Stimulated activated naive B cell treated with anti-CD40 and anti-IgM and Interleukin-4, amounts not matched to agents 10 μg/mL and 1 μg/mL and 100 μg/mL, for 72 hours (primary cell): ENCODE data around the gene YIF1A.

Experiments used
- ATAC-seq, 2 donors: fragments of 150-1000 bp; cut with Tn5 transposase; replicated peaks; 2 replicates each; pipeline ENCODE4 v1.10.0; 2021; ENCODE audit warnings: moderate library complexity in 1 of 2
- DNase-seq: peaks from one replicate; pipeline ENCODE4 v3.0.0; 2021
- H3K27ac Mint-ChIP-seq: one replicate; pipeline ENCODE4 v1.8.0; 2022; ENCODE audit warnings: mild to moderate bottlenecking, mixed read lengths
- H3K27me3 Mint-ChIP-seq, 2 donors: one replicate each; pipeline ENCODE4 v1.8.0; 2022; ENCODE audit warnings: mixed read lengths in 2 of 2
- H3K36me3 Mint-ChIP-seq, 2 donors: one replicate each; pipeline ENCODE4 v1.8.0; 2022; ENCODE audit warnings: mixed read lengths in 2 of 2, mild to moderate bottlenecking in 1 of 2
- H3K4me1 Mint-ChIP-seq, 2 donors: one replicate each; pipeline ENCODE4 v1.8.0; 2022; ENCODE audit warnings: mixed read lengths in 2 of 2, mild to moderate bottlenecking in 1 of 2
- H3K4me3 Mint-ChIP-seq, 2 donors: one replicate each; pipeline ENCODE4 v1.8.0; 2022; ENCODE audit warnings: mild to moderate bottlenecking in 2 of 2, mixed read lengths in 2 of 2, moderate library complexity in 1 of 2
- H3K9me3 Mint-ChIP-seq, 2 donors: one replicate each; pipeline ENCODE4 v1.8.0; 2022; ENCODE audit warnings: mixed read lengths in 2 of 2, mild to moderate bottlenecking in 1 of 2

Gene YIF1A

GRCh38 chr11:66317723-66318599, 29.0 kb upstream of the YIF1A start:
- Mint-ChIP-seq H3K4me1 (peaks cover 25 to 43% of the 10 kb centered on the region in 2 donors), H3K36me3 (no peaks in the 10 kb centered on the region), H3K27me3 (no peaks in the 10 kb centered on the region), H3K9me3 (no peaks in the 10 kb centered on the region), H3K4me3 (peak overlapping the region; percentile 71 to 74), H3K27ac (peak overlapping the region; percentile 90)
- DNase-seq: no peak
- ATAC-seq: peak; percentile 79 to 84

- Mint-ChIP-seq H3K27me3 (no peaks in the 10 kb centered on the region), H3K27ac (peak overlapping the region; percentile 86), H3K36me3 (no peaks in the 10 kb centered on the region), H3K4me1 (peaks cover 27 to 40% of the 10 kb centered on the region in 2 donors), H3K4me3 (peak overlapping the region; percentile 71 to 74), H3K9me3 (no peaks in the 10 kb centered on the region)
- peak; percentile 38 for ATAC-seq
- DNase-seq: no peak
Observed at GRCh38 chr11:66317322-66317722, 28.4 kb upstream of the YIF1A start.

GRCh38 chr11:66316849-66317251, 27.9 kb upstream of the YIF1A start, which contains the start of gene CD248:
Gene CD248, minus strand, starts transcription at chr11:66317044. Its CDS starts 17 bp downstream, at chr11:66317027.
- Mint-ChIP-seq H3K36me3 (no peaks in the 10 kb centered on the region), H3K27ac (peak within 1 kb of the TSS; percentile 90), H3K4me1 (peaks cover 29 to 40% of the 10 kb centered on the region in 2 donors), H3K9me3 (no peaks in the 10 kb centered on the region), H3K4me3 (peak within 1 kb of the TSS; percentile 71 to 74), H3K27me3 (no peaks in the 10 kb centered on the region)
- ATAC-seq (no peak), DNase-seq (no peak)

- no peaks in the 10 kb centered on the region for H3K36me3 Mint-ChIP-seq
- H3K9me3 Mint-ChIP-seq: no peaks in the 10 kb centered on the region
- H3K27ac Mint-ChIP-seq: no peak overlapping the region
- H3K27me3 Mint-ChIP-seq: no peaks in the 10 kb centered on the region
- H3K4me1 Mint-ChIP-seq: peaks cover 29 to 44% of the 10 kb centered on the region in 2 donors
- DNase-seq (no peak), ATAC-seq (no peak)
- H3K4me3 Mint-ChIP-seq: no peak overlapping the region
Observed at GRCh38 chr11:66315921-66316811, 27.2 kb upstream of the YIF1A start.

GRCh38 chr11:66315498-66315885, 26.5 kb upstream of the YIF1A start:
- Mint-ChIP-seq H3K4me3 (no peak overlapping the region), H3K27ac (no peak overlapping the region)

GRCh38 chr11:66314561-66315497, 25.9 kb upstream of the YIF1A start:
- DNase-seq (no peak), ATAC-seq (no peak)
- Mint-ChIP-seq H3K36me3 (no peaks in the 10 kb centered on the region), H3K9me3 (no peaks in the 10 kb centered on the region), H3K27me3 (no peaks in the 10 kb centered on the region), H3K4me1 (peaks cover 29 to 44% of the 10 kb centered on the region in 2 donors), H3K4me3 (no peak overlapping the region), H3K27ac (no peak overlapping the region)

More at GRCh38 chr11:66315498-66315885, 26.5 kb upstream of the YIF1A start:
- no peaks in the 10 kb centered on the region for H3K36me3 Mint-ChIP-seq
- H3K27me3 Mint-ChIP-seq: no peaks in the 10 kb centered on the region
- DNase-seq (no peak), ATAC-seq (no peak)
- H3K4me1 Mint-ChIP-seq: peaks cover 29 to 44% of the 10 kb centered on the region in 2 donors
- no peaks in the 10 kb centered on the region for H3K9me3 Mint-ChIP-seq

GRCh38 chr11:66314186-66314501, 25.2 kb upstream of the YIF1A start:
- DNase-seq (no peak), ATAC-seq (no peak)
- Mint-ChIP-seq H3K4me1 (peaks cover 26 to 40% of the 10 kb centered on the region in 2 donors), H3K27me3 (no peaks in the 10 kb centered on the region), H3K9me3 (no peaks in the 10 kb centered on the region), H3K36me3 (no peaks in the 10 kb centered on the region), H3K27ac (peak overlapping the region; percentile 56), H3K4me3 (peak overlapping the region; percentile 36 to 52)

- H3K27ac Mint-ChIP-seq: peak overlapping the region; percentile 56
- no peak for ATAC-seq
- no peaks in the 10 kb centered on the region for H3K36me3 Mint-ChIP-seq
Observed at GRCh38 chr11:66313321-66314185, 24.6 kb upstream of the YIF1A start.

GRCh38 chr11:66312549-66313320, 23.8 kb upstream of the YIF1A start:
- peaks cover under 1 to 1% of the 10 kb centered on the region in 2 donors for H3K27me3 Mint-ChIP-seq
- peak overlapping the region; percentile 91 to 92 for H3K4me3 Mint-ChIP-seq
- ATAC-seq (peak; percentile 74 to 76), DNase-seq (peak; percentile 89)
- H3K9me3 Mint-ChIP-seq: no peaks in the 10 kb centered on the region
- H3K4me1 Mint-ChIP-seq: peaks cover 14 to 26% of the 10 kb centered on the region in 2 donors
- no peaks in the 10 kb centered on the region for H3K36me3 Mint-ChIP-seq
- peak overlapping the region; percentile 95 for H3K27ac Mint-ChIP-seq

More at GRCh38 chr11:66313321-66314185, 24.6 kb upstream of the YIF1A start:
- Mint-ChIP-seq H3K27me3 (no peaks in the 10 kb centered on the region), H3K4me1 (peaks cover 20 to 34% of the 10 kb centered on the region in 2 donors), H3K9me3 (no peaks in the 10 kb centered on the region), H3K4me3 (peak overlapping the region; percentile 91 to 92)
- no peak for DNase-seq

GRCh38 chr11:66311965-66312548, 23.1 kb upstream of the YIF1A start:
- Mint-ChIP-seq H3K4me3 (peak overlapping the region; percentile 91 to 92), H3K9me3 (no peaks in the 10 kb centered on the region), H3K27me3 (peaks cover 4 to 6% of the 10 kb centered on the region in 2 donors), H3K36me3 (no peaks in the 10 kb centered on the region), H3K4me1 (peaks cover 8 to 19% of the 10 kb centered on the region in 2 donors), H3K27ac (peak overlapping the region; percentile 95)
- ATAC-seq: peak; percentile 78 to 82
- DNase-seq: peak; percentile 94

GRCh38 chr11:66311470-66311964, 22.6 kb upstream of the YIF1A start:
- H3K9me3 Mint-ChIP-seq: no peaks in the 10 kb centered on the region
- no peaks in the 10 kb centered on the region for H3K36me3 Mint-ChIP-seq
- peak overlapping the region; percentile 95 for H3K27ac Mint-ChIP-seq
- peaks cover 4 to 6% of the 10 kb centered on the region in 2 donors for H3K27me3 Mint-ChIP-seq
- ATAC-seq: peak in 1 of 2 donors; percentile 58
- peaks cover 8 to 18% of the 10 kb centered on the region in 2 donors for H3K4me1 Mint-ChIP-seq
- no peak for DNase-seq
- peak overlapping the region; percentile 91 to 92 for H3K4me3 Mint-ChIP-seq
